Mammary epithelial cell (primary cell): Measurements from ENCODE around the gene KRT86.

ENCODE experiments used
- EZH2 ChIP-seq: IDR thresholded peaks from 2 replicates; pipeline ENCODE4 v1.6.1; 2012; ENCODE audit warnings: low read length, inconsistent platforms, borderline replicate concordance
- TF ChIP-seq, protein P1 (sequence below), 2 donors: IDR thresholded peaks in 1 of 2; conservative IDR thresholded peaks in 1 of 2; 2 replicates each; pipeline ENCODE4 v1.5.1; 2011 to 2012; ENCODE audit warnings: inconsistent platforms in 2 of 2, low read length in 2 of 2, mild to moderate bottlenecking in 2 of 2, control low read depth in 1 of 2, low read depth in 1 of 2; ENCODE audit not compliant: insufficient read depth in 1 of 2; ENCODE audit errors: extremely low read depth in 1 of 2

- TF ChIP-seq EZH2 = no peak
- TF ChIP-seq, protein P1, sequence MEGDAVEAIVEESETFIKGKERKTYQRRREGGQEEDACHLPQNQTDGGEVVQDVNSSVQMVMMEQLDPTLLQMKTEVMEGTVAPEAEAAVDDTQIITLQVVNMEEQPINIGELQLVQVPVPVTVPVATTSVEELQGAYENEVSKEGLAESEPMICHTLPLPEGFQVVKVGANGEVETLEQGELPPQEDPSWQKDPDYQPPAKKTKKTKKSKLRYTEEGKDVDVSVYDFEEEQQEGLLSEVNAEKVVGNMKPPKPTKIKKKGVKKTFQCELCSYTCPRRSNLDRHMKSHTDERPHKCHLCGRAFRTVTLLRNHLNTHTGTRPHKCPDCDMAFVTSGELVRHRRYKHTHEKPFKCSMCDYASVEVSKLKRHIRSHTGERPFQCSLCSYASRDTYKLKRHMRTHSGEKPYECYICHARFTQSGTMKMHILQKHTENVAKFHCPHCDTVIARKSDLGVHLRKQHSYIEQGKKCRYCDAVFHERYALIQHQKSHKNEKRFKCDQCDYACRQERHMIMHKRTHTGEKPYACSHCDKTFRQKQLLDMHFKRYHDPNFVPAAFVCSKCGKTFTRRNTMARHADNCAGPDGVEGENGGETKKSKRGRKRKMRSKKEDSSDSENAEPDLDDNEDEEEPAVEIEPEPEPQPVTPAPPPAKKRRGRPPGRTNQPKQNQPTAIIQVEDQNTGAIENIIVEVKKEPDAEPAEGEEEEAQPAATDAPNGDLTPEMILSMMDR (conservative IDR thresholded peaks at IDR 0.05 in 1 of 2, IDR thresholded peaks at IDR 0.05 in 1 of 2; ENCODE audit: extremely low read depth in 1 of 2, insufficient read depth in 1 of 2, low read depth in 1 of 2, low read length in 2 of 2) = no peak
These were observed 72.6 kb downstream of the KRT86 start for GRCh38 chr12:52347016-52347415.
